CD8-positive, alpha-beta memory T cell (primary cell): ENCODE results near the gene PLCD3. TPM values are rescaled to one million over a fixed set of nuclear protein-coding genes. Genes with fewer than 3 reads are reported as not detected.

Source experiments
- CTCF ChIA-PET: fragments of 350-600 bp; sonication (Branson Sonifier 250); formaldehyde crosslinking; loops from one replicate; lab custom pipeline; 2021; ENCODE audit warnings: antibody characterized with exemption; lab: Charles Lee
- POLR2A ChIA-PET: fragments of 350-600 bp; sonication (Branson Sonifier 250); formaldehyde crosslinking; loops from one replicate; lab custom pipeline; 2021; ENCODE audit warnings: antibody characterized with exemption; lab: Charles Lee
- DNase-seq, 5 donors: peaks; one replicate each; pipeline versions ENCODE4 v3.0.0 to v3.0.0-alpha.2; 2020 to 2022; ENCODE audit warnings: mixed read lengths in 1 of 5
- H3K27ac ChIP-seq: one replicate; pipeline ENCODE4 v1.7.0; 2013; ENCODE audit warnings: low read depth, mild to moderate bottlenecking, low read length, moderate library complexity
- H3K27me3 ChIP-seq: 2 replicates; pipeline ENCODE4 v1.7.0; 2013; ENCODE audit warnings: low read length, mild to moderate bottlenecking; ENCODE audit not compliant: insufficient read depth, poor library complexity, severe bottlenecking
- H3K36me3 ChIP-seq: 2 replicates; pipeline ENCODE4 v1.7.0; 2013; ENCODE audit warnings: mild to moderate bottlenecking, low read length, moderate library complexity; ENCODE audit not compliant: insufficient read depth
- H3K4me1 ChIP-seq: 2 replicates; pipeline ENCODE4 v1.7.0; 2013; ENCODE audit warnings: mild to moderate bottlenecking, low read length, moderate library complexity; ENCODE audit not compliant: insufficient read depth
- H3K4me3 ChIP-seq: 2 replicates; pipeline ENCODE4 v1.7.0; 2013; ENCODE audit warnings: mild to moderate bottlenecking, low read length
- H3K9me3 ChIP-seq: 2 replicates; pipeline ENCODE4 v1.7.0; 2013; ENCODE audit warnings: mild to moderate bottlenecking, low read length
- H3K27ac Mint-ChIP-seq, 8 donors: one replicate each; pipeline ENCODE4 v1.8.0; 2020 to 2021; ENCODE audit warnings: mixed read lengths in 8 of 8, mild to moderate bottlenecking in 6 of 8, inconsistent platforms in 3 of 8, moderate library complexity in 3 of 8
- H3K27me3 Mint-ChIP-seq, 2 donors: one replicate each; pipeline ENCODE4 v1.8.0; 2020 to 2021; ENCODE audit warnings: mixed read lengths in 2 of 2, mild to moderate bottlenecking in 1 of 2, moderate library complexity in 1 of 2
- H3K36me3 Mint-ChIP-seq, 3 donors: one replicate each; pipeline ENCODE4 v1.8.0; 2020 to 2021; ENCODE audit warnings: mixed read lengths in 3 of 3, inconsistent platforms in 1 of 3, mild to moderate bottlenecking in 1 of 3
- H3K4me1 Mint-ChIP-seq, 3 donors: one replicate each; pipeline ENCODE4 v1.8.0; 2020 to 2021; ENCODE audit warnings: mixed read lengths in 3 of 3, inconsistent platforms in 1 of 3, mild to moderate bottlenecking in 1 of 3
- H3K4me3 Mint-ChIP-seq, 7 donors: one replicate each; pipeline ENCODE4 v1.8.0; 2020 to 2021; ENCODE audit warnings: mixed read lengths in 7 of 7, mild to moderate bottlenecking in 6 of 7, moderate library complexity in 4 of 7, inconsistent platforms in 2 of 7
- H3K9me3 Mint-ChIP-seq, 5 donors: one replicate each; pipeline ENCODE4 v1.8.0; 2020 to 2022; ENCODE audit warnings: mixed read lengths in 5 of 5, mild to moderate bottlenecking in 3 of 5, moderate library complexity in 2 of 5, inconsistent platforms in 1 of 5
- polyA plus RNA-seq: library from polyadenylated mRNA; unstranded; fragments of 300-500 nt; fragmentation: Illumina TruSeq; gene quantifications from one replicate; pipeline ENCODE4 v1.2.3, GENCODE V29; 2021
- total RNA-seq, 2 experiments: library from RNA; stranded (reverse); gene quantifications; one replicate each; pipeline ENCODE4 v1.2.3, GENCODE V29; 2021

Gene PLCD3
- total and polyA plus RNA-seq, 3 experiments from 2014 or later, result 1.1 to 7.2 (median 5.5) TPM

DNA sequence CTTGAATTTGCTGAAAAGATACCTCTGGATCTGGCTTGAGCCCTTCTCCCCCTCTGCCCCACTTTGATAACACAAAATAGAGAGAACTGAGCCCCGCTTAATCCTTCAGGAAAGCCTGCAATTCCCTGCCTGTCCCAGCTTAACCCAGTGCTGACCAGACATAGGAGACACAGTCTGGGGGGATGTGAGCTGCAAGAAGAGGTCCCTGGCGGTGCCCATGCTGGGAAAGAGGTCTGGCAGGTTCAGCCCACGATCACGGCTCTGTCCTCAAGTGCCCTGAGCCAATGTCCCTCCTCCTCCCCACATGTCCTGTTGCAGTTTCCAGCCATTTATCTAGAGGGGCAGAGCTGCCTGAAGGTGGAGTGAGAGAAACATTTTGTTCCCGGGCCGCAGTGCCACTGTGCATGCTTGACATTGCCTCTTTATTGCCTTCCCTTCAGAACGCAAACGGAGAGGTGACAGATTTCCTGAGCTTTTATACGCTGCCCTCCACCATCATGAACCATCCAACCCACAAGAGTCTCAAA is 29.0 kb downstream of the PLCD3 start:
- no peaks in the 10 kb centered on the region for H3K27me3 Mint-ChIP-seq
- no peaks in the 10 kb centered on the region for H3K4me1 ChIP-seq
- H3K36me3 Mint-ChIP-seq, result peaks cover 0 to 89% (median 9%) of the 10 kb centered on the region in 3 donors
- CTCF ChIA-PET, result interaction anchor here (1.7 kb wide), 2 partner anchors 29 to 32 kb away, joined by 7 read pairs; partner anchors contain the start of genes ACBD4 and PLCD3
- H3K27ac Mint-ChIP-seq, result no peak overlapping the region
- no peaks in the 10 kb centered on the region for H3K9me3 Mint-ChIP-seq
- no peaks in the 10 kb centered on the region for H3K9me3 ChIP-seq
- POLR2A ChIA-PET, result no interaction called here
- H3K36me3 ChIP-seq, result peaks cover 53% of the 10 kb centered on the region
- no peak overlapping the region for H3K4me3 ChIP-seq
- H3K27me3 ChIP-seq, result no peaks in the 10 kb centered on the region
- H3K4me1 Mint-ChIP-seq, result peaks cover 0 to 7% (median 0%) of the 10 kb centered on the region in 3 donors
- no peak overlapping the region for H3K27ac ChIP-seq
- H3K4me3 Mint-ChIP-seq, result no peak overlapping the region
- DNase-seq, result no peak

DNA sequence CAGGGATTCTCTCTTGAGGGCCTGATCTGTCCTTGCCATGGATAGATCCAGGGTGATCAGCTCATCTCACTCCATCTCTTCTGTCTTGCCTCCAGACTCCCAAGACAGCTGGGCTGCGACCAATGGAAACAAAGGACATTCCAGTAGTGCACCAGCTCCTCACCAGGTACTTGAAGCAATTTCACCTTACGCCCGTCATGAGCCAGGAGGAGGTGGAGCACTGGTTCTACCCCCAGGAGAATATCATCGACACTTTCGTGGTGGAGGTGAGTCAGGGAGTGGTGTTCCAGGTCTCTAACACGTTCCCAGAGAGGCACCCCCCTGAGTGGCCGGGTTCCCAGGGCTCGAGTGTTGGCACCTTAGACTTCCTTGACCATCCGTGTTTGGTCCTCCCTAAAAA is 29.5 kb downstream of the PLCD3 start:
- H3K9me3 ChIP-seq, result no peaks in the 10 kb centered on the region
- no peaks in the 10 kb centered on the region for H3K27me3 ChIP-seq
- peak overlapping the region in 2 of 8 donors; percentile 35 to 69 for H3K27ac Mint-ChIP-seq
- no peaks in the 10 kb centered on the region for H3K27me3 Mint-ChIP-seq
- no peak overlapping the region for H3K4me3 Mint-ChIP-seq
- H3K36me3 ChIP-seq, result peaks cover 58% of the 10 kb centered on the region
- H3K4me1 ChIP-seq, result no peaks in the 10 kb centered on the region
- peaks cover 0 to 7% (median 0%) of the 10 kb centered on the region in 3 donors for H3K4me1 Mint-ChIP-seq
- ChIA-PET CTCF (interaction anchor here (1.7 kb wide), 1 partner anchor 29 kb away, joined by 7 read pairs; the partner anchor contains the start of gene PLCD3), POLR2A (no interaction called here)
- H3K36me3 Mint-ChIP-seq, result peaks cover 0 to 89% (median 11%) of the 10 kb centered on the region in 3 donors
- no peak overlapping the region for H3K27ac ChIP-seq
- no peak for DNase-seq
- H3K9me3 Mint-ChIP-seq, result no peaks in the 10 kb centered on the region
- H3K4me3 ChIP-seq, result no peak overlapping the region

DNA sequence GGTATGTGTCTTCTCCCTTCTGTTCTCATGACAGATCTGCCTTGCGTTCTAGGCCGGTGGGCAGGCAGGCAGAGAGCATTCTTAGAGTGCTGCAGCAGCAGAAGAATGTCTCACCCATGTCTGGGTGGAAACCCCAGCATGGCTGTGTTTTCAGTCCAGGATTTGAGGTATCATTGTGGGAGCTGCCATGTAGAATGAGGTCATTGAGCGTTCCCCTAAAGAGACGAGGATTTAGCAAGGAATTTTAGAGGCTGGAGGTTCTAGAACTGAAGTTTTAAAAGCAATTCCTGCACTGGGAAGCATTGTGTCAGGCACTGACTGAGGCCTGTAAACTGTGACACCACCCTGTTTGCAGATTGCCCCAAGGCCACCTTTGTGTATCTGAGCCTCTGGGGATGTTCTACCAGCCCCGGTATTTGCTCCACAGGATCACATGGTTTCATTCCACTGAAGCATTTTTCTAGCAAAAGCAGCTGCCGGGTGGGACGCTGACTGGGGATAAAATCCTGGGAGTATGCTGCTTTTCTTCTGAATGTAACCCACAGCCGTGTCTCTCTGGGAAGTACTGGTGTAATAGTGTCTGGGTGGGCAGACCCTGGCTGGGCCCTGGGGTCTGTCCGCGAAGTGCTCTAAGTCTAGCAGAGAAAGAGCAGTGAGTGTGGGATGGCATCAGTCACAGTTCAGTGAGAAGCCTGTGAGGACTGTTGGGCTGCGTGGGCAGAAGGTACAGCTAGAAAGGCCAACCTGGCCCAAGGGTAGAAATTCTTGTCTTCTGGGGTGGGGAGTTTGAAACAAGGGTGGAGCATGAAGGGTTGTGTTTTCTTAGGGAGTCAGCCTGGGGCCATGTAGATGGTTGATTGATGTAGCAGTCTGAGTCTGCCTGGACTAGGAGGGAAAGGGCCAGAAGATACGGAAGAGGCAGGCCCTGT is 30.2 kb downstream of the PLCD3 start:
- no peak for DNase-seq
- no peaks in the 10 kb centered on the region for H3K27me3 ChIP-seq
- H3K4me3 Mint-ChIP-seq, result no peak overlapping the region
- peaks cover 0 to 90% (median 10%) of the 10 kb centered on the region in 3 donors for H3K36me3 Mint-ChIP-seq
- H3K9me3 ChIP-seq, result no peaks in the 10 kb centered on the region
- ChIA-PET POLR2A (no interaction called here), CTCF (no interaction called here)
- peak overlapping the region in 3 of 8 donors; percentile 17 to 46 (median 35) for H3K27ac Mint-ChIP-seq
- no peak overlapping the region for H3K4me3 ChIP-seq
- no peak overlapping the region for H3K27ac ChIP-seq
- H3K36me3 ChIP-seq, result peaks cover 65% of the 10 kb centered on the region
- peaks cover 0 to 7% (median 0%) of the 10 kb centered on the region in 3 donors for H3K4me1 Mint-ChIP-seq
- H3K9me3 Mint-ChIP-seq, result no peaks in the 10 kb centered on the region
- no peaks in the 10 kb centered on the region for H3K4me1 ChIP-seq
- no peaks in the 10 kb centered on the region for H3K27me3 Mint-ChIP-seq

DNA sequence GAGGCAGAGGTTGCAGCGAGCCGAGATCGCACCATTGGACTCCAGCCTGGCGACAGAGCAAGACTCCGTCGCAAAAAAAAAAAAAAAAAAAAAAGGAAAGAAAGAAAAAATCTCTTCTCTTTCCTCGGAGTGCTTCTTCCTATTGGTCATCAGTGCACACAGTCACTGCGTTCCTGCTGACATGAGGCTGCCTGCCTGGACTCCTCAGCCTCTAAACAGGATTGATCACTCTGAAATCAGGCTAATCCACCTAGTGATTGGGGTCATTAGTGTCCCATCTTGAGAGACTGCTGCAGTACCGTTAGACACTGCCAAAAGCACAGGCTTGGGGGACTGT is 30.8 kb downstream of the PLCD3 start:
- Histone ChIP-seq H3K27me3 (no peaks in the 10 kb centered on the region), H3K27ac (no peak overlapping the region), H3K4me3 (no peak overlapping the region), H3K4me1 (no peaks in the 10 kb centered on the region), H3K9me3 (no peaks in the 10 kb centered on the region), H3K36me3 (peaks cover 67% of the 10 kb centered on the region)
- H3K27ac Mint-ChIP-seq, result peak overlapping the region in 1 of 8 donors; percentile 54
- H3K9me3 Mint-ChIP-seq, result no peaks in the 10 kb centered on the region
- peaks cover under 1 to 90% (median 10%) of the 10 kb centered on the region in 3 donors for H3K36me3 Mint-ChIP-seq
- CTCF ChIA-PET, result interaction anchor here (3.3 kb wide), 1 partner anchor 12 kb away, joined by 9 read pairs; no protein-coding TSS in a partner anchor
- DNase-seq, result no peak
- peaks cover 0 to 7% (median 0%) of the 10 kb centered on the region in 3 donors for H3K4me1 Mint-ChIP-seq
- no peaks in the 10 kb centered on the region for H3K27me3 Mint-ChIP-seq
- no peak overlapping the region for H3K4me3 Mint-ChIP-seq
- POLR2A ChIA-PET, result no interaction called here

DNA sequence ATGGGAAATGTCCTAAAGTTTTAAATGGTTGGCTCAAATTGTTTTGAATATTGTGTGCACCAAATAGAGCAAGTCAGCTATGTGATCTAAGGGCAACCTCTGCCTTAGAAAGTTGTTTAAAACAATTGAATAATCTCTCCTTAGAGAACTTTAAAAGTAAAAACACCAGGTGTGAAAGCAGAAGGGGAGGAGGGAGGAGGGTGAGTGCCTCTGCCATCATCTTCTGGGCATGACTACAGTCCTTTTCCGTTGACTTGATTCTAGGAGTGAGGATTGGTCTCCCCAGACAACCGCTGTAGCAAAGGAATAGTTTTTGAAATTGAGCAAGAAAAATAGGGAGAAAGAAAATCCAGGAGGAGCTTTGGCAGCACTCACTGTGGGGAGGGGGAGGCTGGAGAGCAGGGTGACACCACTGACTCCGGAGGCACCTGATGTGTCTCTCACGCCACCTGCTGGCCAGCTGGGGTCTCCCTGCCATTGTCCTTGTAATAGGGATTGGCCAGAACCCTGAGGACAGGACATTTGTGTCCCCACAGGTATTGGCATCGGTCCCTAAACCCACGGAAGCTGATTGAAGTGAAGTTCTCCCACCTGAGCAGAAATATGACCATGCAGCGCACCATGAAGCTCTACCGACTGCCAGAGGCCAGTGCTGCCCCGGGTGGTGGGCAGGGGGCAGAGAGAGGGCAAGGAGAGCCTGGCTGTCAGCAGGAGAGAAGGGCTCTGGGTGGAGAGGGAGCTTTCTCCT is 33.3 kb downstream of the PLCD3 start:
- Mint-ChIP-seq H3K36me3 (peaks cover 5 to 86% (median 14%) of the 10 kb centered on the region in 3 donors), H3K4me3 (no peak overlapping the region), H3K9me3 (no peaks in the 10 kb centered on the region), H3K4me1 (peaks cover 0 to 7% (median 0%) of the 10 kb centered on the region in 3 donors), H3K27ac (peak overlapping the region in 6 of 8 donors; percentile 16 to 72 (median 32)), H3K27me3 (no peaks in the 10 kb centered on the region)
- Histone ChIP-seq H3K4me3 (no peak overlapping the region), H3K9me3 (no peaks in the 10 kb centered on the region), H3K36me3 (peaks cover 61% of the 10 kb centered on the region), H3K27me3 (no peaks in the 10 kb centered on the region), H3K4me1 (no peaks in the 10 kb centered on the region), H3K27ac (no peak overlapping the region)
- ChIA-PET CTCF (interaction anchor here (1.0 to 3.3 kb wide), 15 partner anchors 9 to 288 kb away, joined by 3 to 17 read pairs (median 7); partner anchors contain the start of genes ACBD4 and DCAKD), POLR2A (interaction anchor here (0.9 kb wide), 1 partner anchor 48 kb away, joined by 3 read pairs; no protein-coding TSS in a partner anchor)
- peak; percentile 43 to 79 (median 49) for DNase-seq

DNA sequence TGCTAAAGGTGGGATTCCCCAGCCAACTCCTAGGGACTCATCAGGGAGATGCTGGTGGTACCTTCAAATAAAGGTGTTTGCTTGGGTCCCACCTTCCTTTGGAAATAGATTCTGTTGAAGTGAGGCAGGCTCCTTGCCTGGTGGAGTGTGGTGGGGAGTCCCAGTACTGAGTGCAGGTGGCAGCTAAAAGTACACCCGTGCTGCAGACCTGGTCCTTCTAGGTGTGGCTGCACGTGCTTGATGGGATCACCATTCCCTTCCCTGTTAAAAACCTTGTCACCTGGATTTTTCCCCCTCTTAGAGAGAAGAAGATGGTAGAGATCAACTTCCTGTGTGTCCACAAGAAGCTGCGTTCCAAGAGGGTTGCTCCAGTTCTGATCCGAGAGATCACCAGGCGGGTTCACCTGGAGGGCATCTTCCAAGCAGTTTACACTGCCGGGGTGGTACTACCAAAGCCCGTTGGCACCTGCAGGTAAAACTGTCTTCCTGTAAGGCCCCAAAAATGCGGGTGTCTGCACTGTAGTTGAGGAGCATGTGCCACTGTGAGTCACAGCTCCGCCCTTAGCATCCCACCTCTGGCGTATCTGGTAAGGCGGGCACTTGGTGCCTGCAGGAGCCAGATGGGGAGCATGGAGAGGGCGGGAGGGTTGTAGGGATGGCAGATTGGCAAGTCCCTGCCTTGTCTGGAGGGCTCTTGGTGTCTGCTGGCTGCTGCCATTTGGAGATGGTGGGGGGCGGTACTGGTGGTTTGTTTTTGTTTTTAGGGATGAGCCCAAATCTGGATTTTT is 34.0 kb downstream of the PLCD3 start:
- ChIA-PET POLR2A (interaction anchor here (0.9 kb wide), 1 partner anchor 47 kb away, joined by 3 read pairs; no protein-coding TSS in a partner anchor), CTCF (interaction anchor here (1.2 to 3.3 kb wide), 10 partner anchors 8 to 207 kb away, joined by 3 to 17 read pairs (median 8); partner anchors contain the start of gene ACBD4)
- H3K27ac Mint-ChIP-seq, result peak overlapping the region in 3 of 8 donors; percentile 17 to 73 (median 72)
- Histone ChIP-seq H3K27ac (no peak overlapping the region), H3K9me3 (no peaks in the 10 kb centered on the region), H3K27me3 (no peaks in the 10 kb centered on the region), H3K4me3 (no peak overlapping the region), H3K4me1 (no peaks in the 10 kb centered on the region), H3K36me3 (peaks cover 60% of the 10 kb centered on the region)
- no peak overlapping the region for H3K4me3 Mint-ChIP-seq
- no peaks in the 10 kb centered on the region for H3K9me3 Mint-ChIP-seq
- H3K4me1 Mint-ChIP-seq, result peaks cover 0 to 7% (median 0%) of the 10 kb centered on the region in 3 donors
- no peaks in the 10 kb centered on the region for H3K27me3 Mint-ChIP-seq
- H3K36me3 Mint-ChIP-seq, result peaks cover 5 to 86% (median 18%) of the 10 kb centered on the region in 3 donors
- DNase-seq, result no peak

DNA sequence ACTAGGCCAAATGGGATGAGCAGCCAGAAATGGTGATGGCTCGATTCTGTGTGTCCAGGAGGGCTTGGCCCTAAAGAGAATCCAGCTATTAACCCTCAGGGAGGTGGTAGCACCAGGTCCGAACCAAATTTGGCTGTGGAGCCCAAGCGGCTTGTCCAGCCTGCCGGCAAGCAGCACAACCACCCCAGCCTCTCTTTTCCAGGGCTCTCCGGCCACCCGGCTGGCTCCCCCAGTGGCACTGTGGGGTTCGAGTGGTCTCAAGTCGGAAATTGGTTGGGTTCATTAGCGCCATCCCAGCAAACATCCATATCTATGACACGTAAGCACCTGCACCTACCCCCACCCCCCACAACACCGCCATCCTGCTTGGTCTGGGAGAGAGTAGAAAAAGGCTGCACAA is 35.4 kb downstream of the PLCD3 start:
- no peak overlapping the region for H3K4me3 ChIP-seq
- no peak overlapping the region for H3K27ac Mint-ChIP-seq
- H3K4me1 Mint-ChIP-seq, result peaks cover 0 to 7% (median 2%) of the 10 kb centered on the region in 3 donors
- ChIA-PET CTCF (no interaction called here), POLR2A (no interaction called here)
- H3K27ac ChIP-seq, result no peak overlapping the region
- no peaks in the 10 kb centered on the region for H3K9me3 ChIP-seq
- no peaks in the 10 kb centered on the region for H3K27me3 Mint-ChIP-seq
- H3K4me1 ChIP-seq, result no peaks in the 10 kb centered on the region
- H3K9me3 Mint-ChIP-seq, result no peaks in the 10 kb centered on the region
- no peaks in the 10 kb centered on the region for H3K27me3 ChIP-seq
- no peak overlapping the region for H3K4me3 Mint-ChIP-seq
- DNase-seq, result no peak
- peaks cover 56% of the 10 kb centered on the region for H3K36me3 ChIP-seq
- peaks cover 8 to 84% (median 15%) of the 10 kb centered on the region in 3 donors for H3K36me3 Mint-ChIP-seq
